Measurements from ENCODE around the gene VASP. TPM values are rescaled to one million over a fixed set of nuclear protein-coding genes. Genes with fewer than 3 reads are reported as not detected.
A peak's percentile ranks its signal among the peaks of the same experiment; 100 is the strongest.

VASP gene
- total and polyA plus RNA-seq, 2 of the 13 experiments (the other 11 are each of a cell fraction or from before 2014, with no cell fraction given): 41.8 to 67.1 TPM

GRCh38 chr19:45478454-45479238, 28.6 kb upstream of the VASP start (continued):
- peak; percentile 72 for TF ChIP-seq ZNF574 (CRISPR knock-in tag; IDR thresholded peaks at IDR 0.05)
- TF ChIP-seq HOXA5 (CRISPR knock-in tag; IDR thresholded peaks at IDR 0.05): peak; percentile 85; the same call in 1 of the 2 replicates
- TF ChIP-seq ATF1 (CRISPR knock-in tag; IDR thresholded peaks at IDR 0.05): peak; percentile 58; the same call in 1 of the 2 replicates
- no peak for TF ChIP-seq MAFG (CRISPR knock-in tag; IDR thresholded peaks at IDR 0.05)
- TF ChIP-seq ELF3 (CRISPR knock-in tag; IDR thresholded peaks at IDR 0.05): no peak; the same call in 1 of the 2 replicates
- TF ChIP-seq ZNF337 (CRISPR knock-in tag; IDR thresholded peaks at IDR 0.05; ENCODE audit: borderline replicate concordance, low read depth): 0 out of 2 replicates have a peak, but pooled peaks have one; percentile 29
- TF ChIP-seq CBX5 (CRISPR knock-in tag; IDR thresholded peaks at IDR 0.05; ENCODE audit: borderline replicate concordance): peak; percentile 58; the same call in 1 of the 2 replicates
- peak; percentile 64; the same call in 1 of the 2 replicates for TF ChIP-seq ETV5 (CRISPR knock-in tag; IDR thresholded peaks at IDR 0.05; ENCODE audit: borderline replicate concordance)
- no peak for TF ChIP-seq TAF15 (IDR thresholded peaks at IDR 0.05; ENCODE audit: low read depth, low read length, poor library complexity, severe bottlenecking)
- no peak for TF ChIP-seq KLF15 (CRISPR knock-in tag; IDR thresholded peaks at IDR 0.05; ENCODE audit: borderline replicate concordance)
- peak; percentile 43; the same call in 1 of the 2 replicates for TF ChIP-seq HDAC2 (CRISPR knock-in tag; IDR thresholded peaks at IDR 0.05)
- no peak for TF ChIP-seq MBNL3 (CRISPR knock-in tag; conservative IDR thresholded peaks at IDR 0.05)
- TF ChIP-seq AGO1 (IDR thresholded peaks at IDR 0.05; ENCODE audit: low read depth, low read length, poor library complexity, severe bottlenecking): no peak
- no peak for TF ChIP-seq ZFAT (CRISPR knock-in tag; conservative IDR thresholded peaks at IDR 0.05)
- peak; percentile 72; the same call in 1 of the 2 replicates for TF ChIP-seq ZNF205 (CRISPR knock-in tag; IDR thresholded peaks at IDR 0.05)
- TF ChIP-seq TFDP1 (CRISPR knock-in tag; IDR thresholded peaks at IDR 0.05; ENCODE audit: borderline replicate concordance): peak; percentile 23; the same call in 1 of the 2 replicates
- TF ChIP-seq JUND (CRISPR knock-in tag; IDR thresholded peaks at IDR 0.05): no peak
- no peak for TF ChIP-seq ZNF263 (CRISPR knock-in tag; IDR thresholded peaks at IDR 0.05)
- TF ChIP-seq ZNF770 (CRISPR knock-in tag; IDR thresholded peaks at IDR 0.05): peak; percentile 66
- no peak for TF ChIP-seq ZBTB21 (CRISPR knock-in tag; IDR thresholded peaks at IDR 0.05)
- no peak for TF ChIP-seq MEIS1 (CRISPR knock-in tag; IDR thresholded peaks at IDR 0.05; ENCODE audit: borderline replicate concordance)
- TF ChIP-seq FOXJ3 (CRISPR knock-in tag; IDR thresholded peaks at IDR 0.05; ENCODE audit: borderline replicate concordance): no peak
- no peak for TF ChIP-seq ZNF550 (CRISPR knock-in tag; IDR thresholded peaks at IDR 0.05; ENCODE audit: borderline replicate concordance)
- TF ChIP-seq ISL2 (CRISPR knock-in tag; IDR thresholded peaks at IDR 0.05): peak; percentile 52; the same call in 1 of the 2 replicates
- peak; percentile 86 for TF ChIP-seq ZNF792 (CRISPR knock-in tag; IDR thresholded peaks at IDR 0.05)
